OCI-LY3 (cell line): ENCODE results near the gene SLC12A6.

Experiments
- CTCF ChIP-seq: fragments of 200-600, 300-600 bp; sonication (generic); IDR thresholded peaks from 2 replicates; pipeline ENCODE4 v1.5.1; 2014; ENCODE audit warnings: antibody characterized with exemption, low read length, low read depth
- EZH2phosphoT487 ChIP-seq: fragments of 200-600 bp; shearing (Covaris generic); IDR thresholded peaks from 2 replicates; pipeline ENCODE4 v1.6.1; 2018; ENCODE audit warnings: antibody characterized with exemption, mixed run types, low read depth

GRCh38 chr15:34365836-34366235, 28.3 kb upstream of the SLC12A6 start:
- no peak for TF ChIP-seq CTCF
- no peak for TF ChIP-seq EZH2phosphoT487
